Activated CD4-positive, alpha-beta T cell treated with anti-CD3 and anti-CD28 coated beads for 4 hours (primary cell): ENCODE results near the gene AQP12A.
"Not testable (repeated sequence)": the region's sequence is repeated elsewhere in the genome, so short reads cannot be mapped to it uniquely, and the experiment has no call there.

ENCODE experiments used
- DNase-seq, 2 donors: peaks; one replicate each; pipeline ENCODE4 v3.0.0-alpha.2; 2020

The AQP12A gene, protein sequence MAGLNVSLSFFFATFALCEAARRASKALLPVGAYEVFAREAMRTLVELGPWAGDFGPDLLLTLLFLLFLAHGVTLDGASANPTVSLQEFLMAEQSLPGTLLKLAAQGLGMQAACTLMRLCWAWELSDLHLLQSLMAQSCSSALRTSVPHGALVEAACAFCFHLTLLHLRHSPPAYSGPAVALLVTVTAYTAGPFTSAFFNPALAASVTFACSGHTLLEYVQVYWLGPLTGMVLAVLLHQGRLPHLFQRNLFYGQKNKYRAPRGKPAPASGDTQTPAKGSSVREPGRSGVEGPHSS

GRCh38 chr2:240691631-240692420 lies at the start of gene AQP12A:
Gene AQP12A (plus strand): TSS chr2:240691866. CDS start chr2:240691914, 48 bp downstream.
- not testable (repeated sequence) for DNase-seq

DNA sequence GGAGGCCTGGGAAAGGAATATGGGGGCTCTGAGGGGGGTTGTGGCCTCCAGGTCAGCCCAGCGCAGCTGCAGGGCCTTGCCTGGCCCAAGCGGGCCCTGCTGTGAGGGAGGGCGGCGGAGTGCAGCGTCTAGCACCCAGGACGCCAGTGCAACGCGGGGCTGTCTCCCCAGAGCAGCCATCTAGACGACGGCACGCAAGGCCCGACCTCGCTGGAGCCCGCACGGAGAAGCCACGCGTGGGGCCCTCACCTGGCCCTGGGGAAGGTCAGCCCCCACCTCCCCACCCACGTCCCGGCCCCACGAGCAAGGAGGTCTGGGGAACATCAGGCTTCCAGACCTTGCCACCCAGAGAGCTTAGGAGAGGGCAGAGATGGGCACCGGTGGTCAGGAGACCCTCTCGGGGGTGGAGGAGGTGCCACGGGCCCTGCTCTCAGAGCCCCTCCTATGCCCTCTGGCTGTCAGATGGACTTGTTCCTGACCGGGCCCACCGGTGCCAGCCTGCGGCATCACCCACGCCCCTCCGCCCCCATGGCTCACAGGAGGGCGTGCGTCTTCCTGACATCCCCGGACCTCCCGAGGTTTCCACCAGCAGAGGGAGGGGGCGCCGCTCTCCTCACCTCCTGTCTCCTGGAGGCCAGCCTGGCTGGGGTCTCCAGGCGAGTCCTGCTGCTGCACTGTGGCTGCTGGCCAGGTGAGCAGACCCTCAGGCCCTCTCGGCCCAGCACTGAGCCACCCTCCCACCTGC lies 49.4 kb upstream of the AQP12A start:
- no peak for DNase-seq

DNA sequence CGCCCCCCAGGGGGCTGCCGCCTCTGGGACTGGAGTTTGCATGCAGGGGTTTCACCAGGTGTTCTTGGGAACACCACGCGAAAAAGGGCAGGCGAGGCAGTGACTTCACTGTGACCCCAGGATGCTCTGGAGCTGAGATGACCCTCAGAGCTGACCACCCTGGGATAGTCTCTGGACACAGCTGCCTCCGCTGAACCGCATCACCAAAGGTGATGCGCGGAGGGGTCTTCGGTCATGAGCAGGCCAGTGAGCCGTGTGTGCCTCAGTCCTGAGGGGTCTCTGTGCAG lies 48.9 kb upstream of the AQP12A start:
- no peak for DNase-seq

- DNase-seq, result no peak
Observed at GRCh38 chr2:240643093-240643810, 48.4 kb upstream of the AQP12A start.

- DNase-seq, result no peak
Observed at GRCh38 chr2:240643811-240644150, 47.9 kb upstream of the AQP12A start.

- no peak for DNase-seq
Observed at GRCh38 chr2:240644171-240644651, 47.5 kb upstream of the AQP12A start.

DNA sequence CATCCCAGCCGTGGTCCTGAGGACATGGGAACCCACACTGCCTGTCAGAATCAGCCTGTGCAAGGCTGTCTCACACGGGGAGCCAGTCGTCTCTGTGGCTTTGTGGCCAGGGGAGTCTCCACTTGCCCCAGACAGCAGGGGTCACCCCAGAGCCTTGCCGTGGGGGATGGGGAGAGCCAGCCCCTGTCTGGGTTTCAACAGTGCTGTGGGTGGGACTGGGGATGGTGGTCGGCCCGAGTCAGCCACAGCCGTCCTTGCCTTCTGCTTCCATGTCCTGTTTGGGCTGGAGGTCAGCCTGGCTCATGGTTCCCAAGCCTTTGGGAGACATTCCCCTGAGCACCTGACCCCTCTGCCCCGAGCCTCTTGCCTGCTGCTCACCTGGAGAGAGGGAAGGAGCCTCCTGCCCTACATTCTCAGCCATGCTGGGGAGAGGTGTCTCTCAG lies 46.8 kb upstream of the AQP12A start:
- no peak for DNase-seq

- no peak for DNase-seq
Observed at GRCh38 chr2:240645346-240645745, 46.3 kb upstream of the AQP12A start.

- no peak for DNase-seq
Observed at GRCh38 chr2:240645801-240646175, 45.9 kb upstream of the AQP12A start.

- no peak for DNase-seq
Observed at GRCh38 chr2:240646176-240646899, 45.3 kb upstream of the AQP12A start.

DNA sequence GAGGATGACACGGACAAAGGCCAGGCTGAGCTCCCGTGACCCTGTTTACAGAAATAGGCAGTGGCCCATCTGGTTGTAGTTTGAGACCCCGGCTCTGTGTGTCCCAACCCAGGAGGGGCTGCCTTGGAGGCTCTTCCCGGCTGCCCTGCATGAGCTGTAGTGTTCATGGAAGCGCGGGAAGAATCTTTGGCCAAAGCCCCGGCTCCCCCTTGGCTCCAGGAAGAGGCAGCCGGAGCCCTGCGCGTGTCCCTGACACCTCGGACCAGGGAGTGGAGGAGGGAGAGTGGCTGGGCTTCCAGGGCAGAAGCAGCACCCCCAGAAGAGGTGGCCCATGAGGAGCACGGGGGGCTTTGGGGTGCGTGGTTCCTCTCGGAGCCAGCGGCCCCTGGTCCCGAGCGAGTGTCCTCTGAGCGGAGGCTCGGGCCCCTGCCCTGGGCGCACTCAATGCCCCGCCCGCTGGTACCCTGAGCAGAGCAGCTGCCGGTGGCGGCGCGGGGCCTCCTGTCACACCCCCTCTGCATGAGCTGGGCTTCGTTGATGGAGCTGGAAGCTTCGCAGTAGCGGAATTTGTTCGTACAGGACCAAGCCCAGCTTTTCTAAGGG lies 44.7 kb upstream of the AQP12A start:
- no peak for DNase-seq

GRCh38 chr2:240647503-240648154 lies 44.0 kb upstream of the AQP12A start:
- no peak for DNase-seq

- DNase-seq, result no peak
Observed at GRCh38 chr2:240648155-240648649, 43.5 kb upstream of the AQP12A start.

DNA sequence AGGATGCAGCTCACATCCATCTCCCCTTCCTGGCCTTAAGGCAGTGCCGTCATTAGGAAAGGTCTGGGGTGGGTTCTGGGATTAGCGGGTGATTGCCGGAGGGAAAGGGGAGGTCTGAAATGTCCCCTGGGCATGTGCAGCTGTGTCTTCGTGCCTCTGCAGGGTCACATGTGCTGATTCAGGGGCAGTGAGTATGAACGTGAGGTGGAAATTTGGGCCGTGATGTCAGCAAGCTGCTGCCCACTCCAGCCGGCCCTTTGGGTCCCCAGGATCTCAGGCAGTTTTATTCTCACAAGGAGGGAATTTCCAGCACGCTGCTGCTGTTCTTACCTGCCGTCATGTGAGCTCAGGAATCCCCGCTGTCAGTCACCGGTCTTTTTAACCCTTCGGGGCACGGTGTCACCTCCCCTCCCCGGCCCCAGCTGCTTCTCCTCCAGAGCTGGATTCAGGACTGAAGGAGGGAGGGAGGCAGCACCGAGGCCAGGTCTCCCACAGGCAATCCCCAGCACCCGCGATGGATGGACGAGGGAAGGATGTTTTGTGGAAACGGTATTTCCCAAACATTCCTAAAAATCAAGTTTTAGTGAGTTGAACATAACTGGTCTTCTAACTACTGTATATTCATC lies 42.9 kb upstream of the AQP12A start:
- DNase-seq, result no peak

DNA sequence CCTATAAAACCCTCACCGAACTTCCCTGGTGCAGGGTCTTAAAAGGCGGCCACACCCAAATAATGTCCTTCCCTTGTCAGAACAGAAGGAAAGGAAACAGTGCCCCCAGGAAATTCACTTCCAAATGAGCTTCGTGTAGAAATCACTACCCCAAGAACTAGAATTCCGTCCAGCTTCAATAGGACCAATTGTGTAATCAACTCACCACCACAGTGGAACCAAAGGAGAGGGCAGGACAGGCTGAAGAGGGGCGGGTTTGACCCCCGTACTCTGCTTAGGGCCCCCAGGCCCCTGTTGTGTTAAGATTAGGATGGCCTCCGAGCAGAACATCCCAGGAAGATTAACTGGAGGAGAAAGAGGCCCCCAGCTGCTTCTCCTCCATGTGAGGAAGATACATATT lies 42.3 kb upstream of the AQP12A start:
- DNase-seq, result no peak

DNA sequence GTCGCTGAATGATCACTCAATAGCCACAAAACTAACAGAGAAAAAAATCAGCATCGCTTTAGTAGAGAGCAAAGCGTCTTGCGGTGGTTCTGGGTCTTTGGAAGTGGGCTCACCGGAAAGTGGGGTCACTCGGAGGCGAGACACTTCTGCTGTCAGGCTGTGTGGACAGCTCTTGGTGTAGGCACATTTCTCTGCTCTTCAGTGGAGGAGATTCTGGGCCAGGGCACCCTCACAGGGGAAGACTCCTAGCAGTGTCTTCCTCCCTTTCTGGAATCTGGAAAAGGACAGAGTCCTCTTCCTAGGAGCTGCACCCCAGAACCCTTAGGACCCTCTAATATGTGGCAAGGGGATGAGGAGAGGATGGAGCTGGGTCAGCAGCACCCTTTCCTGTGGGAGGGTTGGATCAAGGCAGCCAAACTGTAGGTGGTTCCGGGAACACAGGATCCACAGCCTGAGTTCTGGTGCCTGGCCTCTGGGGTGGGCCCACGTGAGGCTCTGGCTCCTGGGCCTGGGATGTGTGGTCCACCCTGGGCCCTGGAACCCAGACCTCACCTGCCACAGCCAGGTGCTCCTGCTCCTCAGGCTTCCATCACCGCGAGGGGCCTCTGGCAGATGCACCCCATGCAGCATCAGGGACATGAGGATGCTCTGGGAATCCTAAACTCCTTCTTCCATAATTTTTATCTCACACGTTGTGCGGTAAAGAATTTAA lies 41.3 kb upstream of the AQP12A start:
- no peak for DNase-seq

- DNase-seq, result no peak
Observed at GRCh38 chr2:240651185-240651584, 40.5 kb upstream of the AQP12A start.

- no peak for DNase-seq
Observed at GRCh38 chr2:240655931-240656886, 35.5 kb upstream of the AQP12A start.

- not testable (repeated sequence) for DNase-seq
Observed at GRCh38 chr2:240659883-240660282, 31.8 kb upstream of the AQP12A start.
